GM19452 (cell line): ENCODE measurements around the gene NPFF.

Experiments used
- ATAC-seq: cut with Tn5 transposase; IDR thresholded peaks from one replicate; pipeline ENCODE4 v1.9.1; 2021; ENCODE audit not compliant: unreplicated experiment

NPFF gene

DNA sequence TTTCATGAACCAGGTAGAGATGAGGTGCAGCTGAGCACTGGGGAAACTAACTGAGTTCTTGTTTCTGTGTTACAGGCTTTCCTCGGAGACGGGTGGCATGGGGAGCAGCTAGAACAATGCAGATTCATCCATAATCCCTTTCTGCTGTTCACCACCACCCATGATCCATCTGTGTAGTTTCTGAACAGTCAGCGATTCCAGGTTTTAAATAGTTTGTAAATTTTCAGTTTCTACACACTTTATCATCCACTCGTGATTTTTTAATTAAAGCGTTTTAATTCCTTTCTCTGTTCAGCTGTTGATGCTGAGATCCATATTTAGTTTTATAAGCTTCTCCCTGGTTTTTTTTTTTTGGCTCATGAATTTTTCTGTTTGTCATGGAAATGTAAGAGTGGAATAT is 28.0 kb downstream of the NPFF start:
- ATAC-seq, result no peak

DNA sequence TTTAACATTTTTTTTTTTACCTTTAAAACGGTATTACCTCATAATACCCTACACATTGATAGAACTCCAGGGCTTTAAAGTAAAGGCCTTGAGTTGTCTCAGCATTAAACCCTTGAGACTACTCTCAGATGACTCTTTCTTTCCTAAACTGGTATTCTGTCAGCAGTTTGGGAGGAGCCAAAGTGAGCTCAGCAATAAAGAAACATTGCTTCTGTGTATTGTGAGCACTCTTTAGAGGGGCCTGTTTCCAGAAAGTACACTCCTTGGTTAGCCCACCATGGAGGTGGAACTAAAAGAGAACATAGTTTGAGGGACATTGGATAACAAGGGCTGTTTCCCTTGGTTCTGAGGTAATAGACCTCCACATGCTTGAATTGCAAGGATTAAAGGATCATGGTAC is 28.4 kb downstream of the NPFF start:
- no peak for ATAC-seq

DNA sequence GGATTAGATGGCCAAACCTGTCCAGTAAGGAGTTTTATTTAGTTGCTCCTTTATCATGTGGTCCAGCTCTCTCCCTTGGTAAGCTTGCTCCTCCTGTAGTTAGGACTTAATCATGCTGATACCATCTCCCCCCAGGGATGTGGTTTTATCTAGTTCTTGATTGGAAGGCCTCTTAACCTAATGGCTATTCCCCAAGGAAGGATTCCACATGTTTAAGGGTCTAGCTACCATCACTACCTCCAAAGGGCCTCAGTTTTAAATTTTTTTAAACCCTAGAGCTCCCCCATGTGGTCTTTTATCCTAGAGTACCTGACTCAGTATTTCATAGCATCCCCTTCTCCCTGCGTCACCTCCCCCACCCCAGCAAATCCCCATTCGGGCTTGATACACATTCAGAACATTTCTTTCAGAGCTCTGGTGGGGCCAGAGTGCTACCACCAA is 30.5 kb downstream of the NPFF start:
- ATAC-seq, result no peak

DNA sequence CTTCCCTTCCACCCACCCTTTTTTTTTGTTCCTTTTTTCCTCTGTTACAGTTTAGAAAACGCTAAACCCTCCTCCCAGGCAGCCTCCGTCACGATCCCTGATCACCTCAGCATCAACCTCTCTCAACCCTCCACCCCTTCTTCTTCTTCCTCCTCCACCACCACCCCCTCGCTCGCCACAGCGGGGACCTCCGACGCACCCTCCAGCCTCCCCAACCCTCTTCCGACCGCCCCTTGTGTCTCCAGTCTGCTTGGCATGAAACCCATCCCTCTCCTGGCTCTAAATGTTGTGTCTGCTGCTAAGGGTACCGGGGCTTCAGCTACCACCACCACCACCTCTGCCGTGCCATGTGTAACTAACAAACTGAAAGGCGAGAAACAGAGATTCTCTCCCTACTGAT is 32.5 kb downstream of the NPFF start:
- no peak for ATAC-seq

DNA sequence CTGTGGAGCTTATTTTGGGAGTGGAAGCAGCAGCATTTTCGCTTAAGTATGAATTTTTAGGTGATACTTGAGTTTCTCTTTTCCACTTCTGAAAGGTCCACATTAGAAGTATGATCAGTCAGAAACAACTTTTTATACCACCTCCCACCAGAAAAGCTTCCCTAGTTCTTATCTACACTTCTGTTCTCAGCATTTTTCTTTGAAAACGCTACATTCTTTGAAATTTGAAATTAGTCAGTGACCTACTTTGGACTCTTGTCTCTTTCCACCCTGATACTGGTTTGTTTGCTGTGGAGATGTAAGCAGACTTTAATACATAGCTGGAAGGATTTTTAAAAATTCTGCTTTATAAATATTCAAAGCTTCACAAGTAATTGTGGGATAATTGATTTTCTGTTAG is 33.2 kb downstream of the NPFF start:
- no peak for ATAC-seq

DNA sequence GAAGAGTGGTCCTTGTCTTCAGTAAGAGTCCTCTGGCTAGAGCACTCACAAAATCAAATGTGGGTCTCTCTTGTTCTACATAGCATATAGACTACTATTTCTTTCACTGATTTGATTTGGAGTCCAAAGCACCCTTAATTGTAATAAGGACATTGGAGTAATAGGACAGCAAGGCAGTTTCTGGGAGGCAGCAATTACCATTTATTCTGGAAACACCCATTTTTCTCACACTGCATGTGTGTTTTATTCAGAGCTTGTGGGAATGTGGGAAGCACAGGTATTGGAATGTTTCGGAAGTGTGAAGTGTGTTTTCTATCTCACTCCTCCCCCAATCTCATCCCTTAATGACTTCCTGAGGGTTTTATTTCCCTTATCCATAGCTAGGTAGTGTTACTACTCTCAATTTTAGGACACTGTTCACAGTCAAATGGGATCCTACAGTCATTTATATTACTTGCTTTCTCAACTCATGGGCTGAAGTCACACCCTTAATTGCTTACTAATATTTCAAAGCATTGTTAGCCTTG is 35.2 kb downstream of the NPFF start:
- ATAC-seq, result no peak

DNA sequence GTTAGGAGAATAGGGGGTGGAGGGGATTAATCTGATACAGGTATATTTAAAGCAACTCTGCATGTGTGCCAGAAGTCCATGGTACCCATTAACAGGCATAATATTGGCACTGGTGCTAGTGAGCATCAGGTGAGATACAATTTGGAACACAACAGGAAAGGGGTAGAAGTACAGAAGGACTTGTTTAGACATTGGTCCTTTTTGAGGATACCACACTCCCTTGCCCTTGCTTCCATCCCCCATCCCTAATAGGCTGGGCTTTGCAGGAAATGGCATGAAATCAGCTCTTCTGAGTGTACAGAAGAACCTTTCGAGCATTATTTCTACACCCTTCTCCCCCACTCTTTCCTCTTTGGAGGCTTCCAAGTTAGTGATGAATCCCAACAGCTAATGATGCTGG is 39.0 kb downstream of the NPFF start:
- no peak for ATAC-seq

DNA sequence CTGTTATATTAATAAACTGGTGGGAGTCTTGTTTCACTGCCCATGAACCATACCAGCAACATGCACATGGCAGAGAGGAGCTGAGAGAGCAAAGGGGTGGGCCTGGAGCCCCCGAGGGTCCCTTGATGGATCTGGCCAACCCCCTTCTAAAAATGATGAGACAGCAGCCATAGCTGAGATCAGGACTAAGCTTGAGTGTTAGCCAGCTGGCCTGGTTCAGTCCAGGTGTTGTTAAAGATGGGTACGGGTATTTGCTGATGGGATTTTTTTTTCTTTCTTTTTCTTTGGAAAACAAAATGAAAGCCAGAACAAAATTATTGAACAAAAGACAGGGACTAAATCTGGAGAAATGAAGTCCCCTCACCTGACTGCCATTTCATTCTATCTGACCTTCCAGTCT is 39.4 kb downstream of the NPFF start:
- ATAC-seq, result no peak

DNA sequence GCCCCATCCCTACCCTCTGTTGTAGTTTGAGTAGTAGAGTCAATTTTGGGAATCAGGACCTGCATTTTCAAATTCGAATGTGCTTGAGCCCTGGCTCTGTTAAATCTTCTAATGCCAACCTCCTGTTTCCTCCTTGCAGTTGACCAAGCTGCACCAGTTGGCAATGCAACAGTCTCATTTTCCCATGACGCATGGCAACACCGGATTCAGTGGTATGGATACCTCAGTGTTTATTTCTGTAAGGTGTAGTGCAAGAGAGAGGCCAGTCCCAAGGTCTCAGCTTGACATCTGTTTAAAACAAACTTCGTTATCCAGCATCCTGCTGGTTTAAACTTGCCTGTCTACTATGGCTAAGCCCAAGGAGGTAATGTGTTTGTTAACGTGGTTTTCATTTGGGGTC is 40.2 kb downstream of the NPFF start:
- no peak for ATAC-seq

DNA sequence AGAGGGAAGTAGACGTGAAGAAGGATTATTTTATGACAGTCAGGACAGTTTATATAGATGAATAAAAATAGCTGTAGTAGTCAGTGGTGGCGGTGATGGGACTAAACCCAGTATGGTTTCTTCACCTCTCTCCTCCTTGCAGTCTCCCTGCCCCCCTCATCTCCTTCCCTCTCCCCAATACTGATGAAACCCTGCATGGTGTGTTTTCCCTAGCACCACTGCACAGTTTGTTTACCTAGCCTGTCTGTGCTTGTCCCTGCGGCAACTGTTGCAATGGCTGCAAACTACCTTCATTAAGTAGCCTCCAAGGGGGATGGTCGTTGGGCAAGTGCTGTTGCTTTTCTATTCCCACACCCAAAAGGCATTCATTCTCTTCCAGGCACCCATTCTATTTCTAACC is 40.6 kb downstream of the NPFF start:
- ATAC-seq, result no peak

DNA sequence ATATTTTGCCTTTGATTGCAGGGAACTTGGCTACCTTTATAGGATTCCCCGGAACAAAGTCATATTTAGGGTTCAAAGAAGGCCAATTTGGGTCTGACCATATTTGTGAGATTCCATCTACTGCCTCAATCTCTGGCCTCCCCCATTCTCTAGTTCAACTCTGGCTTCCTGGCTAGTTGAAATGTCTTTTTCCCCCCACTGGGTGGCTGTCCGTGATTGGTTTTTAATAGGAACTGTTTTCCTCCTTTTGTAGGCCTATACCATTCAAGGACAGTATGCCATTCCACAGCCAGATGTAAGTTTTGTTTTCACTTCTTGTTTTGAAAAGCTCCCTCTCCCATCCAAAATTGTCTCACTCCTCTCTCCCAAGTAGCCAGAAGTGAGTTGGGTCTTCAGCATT is 41.6 kb downstream of the NPFF start:
- ATAC-seq, result no peak

DNA sequence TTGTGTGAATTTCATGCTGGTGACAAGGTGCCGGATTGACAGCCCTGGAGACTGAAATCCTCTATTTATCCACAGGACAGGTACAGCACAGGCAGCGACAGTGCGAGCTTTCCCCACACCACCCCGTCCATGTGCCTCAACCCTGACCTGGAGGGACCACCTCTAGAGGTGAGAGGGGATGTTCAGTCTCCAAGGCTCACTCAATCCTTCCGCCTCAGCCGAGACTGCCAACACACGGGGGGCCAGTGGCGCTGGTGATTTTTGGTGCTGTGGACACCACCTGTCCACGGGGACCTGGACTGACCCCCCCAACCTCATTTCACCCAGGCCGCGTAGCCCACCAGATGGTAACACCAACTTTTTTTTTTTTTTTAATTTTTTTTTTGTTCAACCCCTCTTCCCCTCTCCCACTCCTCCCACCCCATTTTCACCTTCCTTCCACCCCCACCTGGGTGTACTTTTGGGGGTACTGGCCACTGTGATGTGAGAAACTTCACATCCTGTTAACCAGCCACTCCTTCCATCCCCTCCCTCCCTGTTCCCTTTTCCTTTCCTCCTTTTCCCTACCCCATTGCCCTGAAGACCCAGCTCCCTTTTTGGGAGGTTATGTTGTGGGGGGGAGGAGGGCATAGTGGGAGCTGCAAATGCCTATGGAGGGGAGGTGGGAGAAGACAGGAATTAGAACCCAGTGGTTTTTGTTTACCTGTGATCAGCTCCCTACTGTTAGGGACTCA is 42.4 kb downstream of the NPFF start:
- no peak for ATAC-seq

DNA sequence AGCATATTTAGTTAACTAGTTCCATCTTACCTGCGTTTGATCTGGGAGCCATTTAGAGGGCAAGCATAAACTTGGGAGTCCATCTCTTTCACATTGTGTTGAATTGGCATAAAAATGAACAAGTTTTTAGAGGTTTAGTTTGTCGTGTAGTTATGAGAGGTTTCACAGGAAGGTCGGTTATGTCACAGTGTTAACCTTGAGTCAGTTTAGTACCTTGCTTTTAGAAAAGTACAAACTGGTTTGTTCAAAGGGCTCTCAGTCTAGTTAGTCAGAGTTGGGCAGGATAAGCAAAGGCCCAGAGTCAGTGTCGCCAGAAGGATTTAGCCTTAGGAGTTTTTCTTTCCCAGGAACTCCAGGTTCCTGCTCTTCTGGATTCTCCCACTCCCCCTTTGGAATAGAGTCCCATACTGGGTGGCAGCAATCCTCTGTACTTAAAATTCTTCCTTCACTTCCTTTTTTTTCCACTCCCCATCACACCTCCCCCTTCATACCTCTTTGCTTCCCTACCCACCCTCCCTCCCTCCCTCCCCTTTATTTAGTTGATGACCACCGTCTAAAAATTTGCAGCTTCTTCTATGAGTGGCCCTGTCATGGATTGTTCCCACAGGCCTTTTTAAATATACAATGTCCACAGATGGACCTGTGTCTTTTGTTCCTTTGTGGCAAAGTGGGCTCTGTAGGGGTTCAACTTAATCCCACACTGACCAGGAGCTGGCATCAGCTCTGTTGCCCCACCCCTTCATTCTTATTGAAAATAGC is 43.3 kb downstream of the NPFF start:
- ATAC-seq, result no peak

DNA sequence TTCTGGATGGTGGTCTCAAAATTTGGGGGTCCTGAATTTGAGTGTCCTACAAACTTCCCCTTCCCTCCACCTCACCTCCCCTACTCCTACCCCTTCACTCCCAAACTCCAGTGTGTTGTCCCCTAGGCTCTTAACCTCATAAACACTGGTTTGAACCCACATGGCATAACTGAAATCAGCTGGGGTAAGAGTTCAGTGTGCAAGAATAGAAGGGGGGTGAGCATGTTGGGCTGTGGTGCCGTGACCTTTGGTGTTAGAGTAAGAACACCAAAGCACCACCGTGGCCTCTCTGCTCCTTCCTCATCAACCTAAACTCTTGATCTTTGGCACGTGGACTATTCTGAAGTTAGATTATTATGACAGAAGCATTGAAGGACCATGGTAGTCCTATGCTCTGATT is 44.3 kb downstream of the NPFF start:
- no peak for ATAC-seq

DNA sequence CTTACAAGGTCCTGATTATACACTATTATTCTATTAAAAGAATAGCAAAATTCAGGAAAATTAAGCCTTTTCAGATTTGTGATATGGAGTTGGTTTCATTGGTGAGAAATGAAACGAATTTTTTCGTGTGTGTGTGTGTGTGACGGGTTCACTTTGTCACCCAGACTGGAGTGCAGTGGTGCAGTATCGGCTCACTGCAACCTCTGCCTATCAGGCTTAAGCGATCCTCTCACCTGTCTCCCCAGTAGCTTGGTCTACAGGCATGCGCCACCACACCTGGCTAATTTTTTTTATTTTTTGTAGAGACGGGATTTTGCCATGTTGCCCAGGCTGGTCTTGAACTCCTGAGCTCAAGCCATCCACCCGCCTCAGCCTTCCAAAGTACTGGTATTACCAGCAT is 45.7 kb downstream of the NPFF start:
- no peak for ATAC-seq

DNA sequence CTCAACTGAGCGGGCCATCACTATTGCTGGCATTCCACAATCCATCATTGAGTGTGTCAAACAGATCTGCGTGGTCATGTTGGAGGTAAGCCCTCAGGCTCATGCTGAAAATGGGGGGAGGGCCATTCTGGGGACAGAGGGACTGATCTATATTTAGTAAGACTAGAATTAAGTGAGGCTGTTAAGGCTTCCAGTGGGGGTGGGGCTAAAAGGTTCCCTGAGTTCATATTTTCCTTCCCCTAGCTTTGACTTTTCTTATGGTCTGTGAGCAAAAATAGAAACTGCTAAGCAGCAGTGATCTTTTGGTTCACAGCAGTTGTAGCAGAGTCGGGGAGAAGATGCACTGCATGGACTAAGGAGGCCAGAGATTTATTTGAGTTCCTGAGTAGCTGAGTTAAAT is 46.2 kb downstream of the NPFF start:
- no peak for ATAC-seq

DNA sequence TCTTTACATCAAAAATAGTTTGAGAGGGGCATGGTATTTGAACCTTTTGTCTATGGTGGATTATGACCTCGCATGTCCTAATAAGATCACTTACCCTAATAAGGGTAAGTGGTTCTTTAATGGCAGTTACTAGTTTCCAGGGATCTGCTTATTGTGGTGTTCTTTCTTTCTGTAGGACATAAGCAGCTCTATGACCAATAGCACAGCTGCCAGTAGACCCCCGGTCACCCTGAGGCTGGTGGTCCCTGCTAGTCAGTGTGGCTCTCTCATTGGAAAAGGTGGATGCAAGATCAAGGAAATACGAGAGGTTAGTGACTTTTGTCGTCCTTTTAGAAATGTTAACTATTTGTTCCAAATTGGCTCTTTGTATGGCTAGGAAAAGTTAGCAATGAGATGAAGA is 48.2 kb downstream of the NPFF start:
- ATAC-seq, result no peak
